Measurements from ENCODE around the gene TMED10.
A peak's percentile ranks its signal among the peaks of the same experiment; 100 is the strongest.

The TMED10 gene

DNA sequence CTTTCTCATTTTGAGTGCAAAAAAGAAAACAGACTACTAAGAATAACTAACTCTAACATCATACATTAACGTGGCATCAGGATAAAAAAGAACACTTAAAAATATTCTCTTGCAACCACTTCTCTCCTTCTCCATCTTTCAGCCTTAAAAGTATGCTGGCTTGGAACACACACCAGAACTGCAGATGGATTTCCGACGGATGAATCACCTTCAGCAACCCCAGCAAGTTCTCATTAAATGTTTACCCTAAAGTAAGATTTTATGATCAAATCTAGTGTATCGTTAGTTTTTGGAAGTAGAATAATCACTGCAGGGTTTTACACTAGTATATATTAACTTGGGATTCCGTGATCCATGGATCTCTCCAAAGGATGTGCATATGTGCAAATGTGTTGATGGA lies 50.8 kb downstream of the TMED10 start:
- no peak for DNase-seq

DNA sequence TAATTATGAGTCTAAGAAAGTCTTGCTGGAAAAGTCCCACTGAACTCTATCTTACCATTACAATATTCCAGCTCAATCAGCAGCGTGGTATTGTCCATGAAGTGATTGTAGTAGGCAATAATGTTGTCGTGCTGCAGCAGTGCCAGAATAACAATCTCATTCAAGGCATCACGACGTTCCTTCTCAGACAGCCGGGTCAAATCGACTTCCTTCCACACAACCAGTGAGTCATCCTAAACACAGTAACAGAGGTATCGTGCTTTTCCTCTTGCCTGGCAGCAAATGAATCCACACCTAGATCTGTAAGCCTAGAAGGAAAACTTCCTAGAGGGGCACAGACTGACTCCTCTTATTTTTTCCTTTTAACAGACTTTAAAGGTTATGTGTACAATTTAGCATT lies 52.4 kb downstream of the TMED10 start:
- peak; percentile 35 to 36 for DNase-seq

DNA sequence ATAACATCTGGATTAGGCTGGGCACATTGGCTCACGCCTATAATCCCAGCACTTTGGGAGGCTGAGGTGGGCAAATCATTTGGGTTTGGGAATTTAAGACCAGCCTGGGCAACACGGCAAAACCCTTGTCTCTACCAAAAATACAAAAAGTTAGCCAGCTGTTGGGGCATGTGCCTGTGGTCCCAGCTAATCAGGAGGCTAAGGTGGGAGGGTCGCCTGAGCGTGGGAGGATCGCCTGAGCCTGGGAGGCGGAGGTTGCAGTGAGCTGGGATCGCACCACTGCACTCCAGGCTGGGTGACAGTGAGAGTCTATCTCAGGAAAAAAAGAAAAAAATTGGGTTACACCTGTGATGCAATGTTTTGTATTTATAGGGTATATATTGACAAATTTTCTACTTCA lies 54.9 kb downstream of the TMED10 start:
- no peak for DNase-seq

DNA sequence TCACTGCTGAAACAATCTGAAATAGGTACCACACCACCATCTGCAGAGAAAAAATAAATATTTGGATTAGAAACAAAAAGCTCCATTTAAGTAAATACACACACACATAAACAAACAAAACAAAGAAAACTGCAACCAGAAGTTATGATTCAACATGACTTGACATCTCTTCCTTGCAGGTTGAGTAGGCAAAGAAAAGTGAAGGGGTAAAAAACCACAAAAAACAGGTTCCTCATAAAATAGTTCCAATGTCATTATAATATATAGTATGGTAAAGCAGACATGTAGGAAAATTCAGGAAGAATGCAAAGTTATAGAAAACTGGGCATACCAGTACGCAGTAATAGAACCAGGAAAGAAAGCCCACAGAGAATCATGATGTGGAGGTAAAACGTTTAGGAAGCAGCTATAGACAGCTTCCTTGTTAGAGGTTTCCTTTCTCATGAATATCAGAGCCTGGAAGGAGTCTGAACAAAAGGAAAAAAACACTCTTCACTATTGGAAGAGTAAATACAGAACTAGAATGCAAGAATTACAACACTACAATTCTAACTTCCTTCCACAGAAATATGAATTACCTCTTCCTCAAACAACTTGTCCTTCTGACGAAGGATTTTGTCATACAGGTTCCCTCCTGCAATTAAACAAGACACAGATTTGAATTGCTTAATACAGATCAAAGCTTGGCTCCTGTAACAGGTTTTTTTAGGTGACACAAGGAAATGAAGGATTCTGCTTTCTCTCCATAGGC lies 55.7 kb downstream of the TMED10 start:
- DNase-seq: no peak

DNA sequence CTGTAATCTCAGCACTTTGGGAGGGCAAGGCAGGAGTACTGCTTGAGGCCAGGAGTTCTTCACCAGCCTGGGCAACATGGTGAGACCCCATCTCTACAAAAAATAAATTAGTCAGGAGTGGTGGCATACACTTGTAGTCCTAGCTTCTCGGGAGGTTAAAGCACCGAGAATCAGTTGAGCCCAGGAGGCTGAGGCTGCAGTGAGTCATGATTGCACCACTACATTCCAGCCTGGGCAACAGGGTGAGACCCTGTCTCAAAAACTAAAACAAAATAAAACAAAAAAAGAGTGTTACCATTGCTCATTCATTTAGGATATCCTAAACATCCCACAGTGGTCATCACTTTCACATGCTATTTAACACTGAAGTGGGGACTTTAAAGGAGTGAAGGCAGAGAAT lies 57.4 kb downstream of the TMED10 start:
- no peak for DNase-seq

DNA sequence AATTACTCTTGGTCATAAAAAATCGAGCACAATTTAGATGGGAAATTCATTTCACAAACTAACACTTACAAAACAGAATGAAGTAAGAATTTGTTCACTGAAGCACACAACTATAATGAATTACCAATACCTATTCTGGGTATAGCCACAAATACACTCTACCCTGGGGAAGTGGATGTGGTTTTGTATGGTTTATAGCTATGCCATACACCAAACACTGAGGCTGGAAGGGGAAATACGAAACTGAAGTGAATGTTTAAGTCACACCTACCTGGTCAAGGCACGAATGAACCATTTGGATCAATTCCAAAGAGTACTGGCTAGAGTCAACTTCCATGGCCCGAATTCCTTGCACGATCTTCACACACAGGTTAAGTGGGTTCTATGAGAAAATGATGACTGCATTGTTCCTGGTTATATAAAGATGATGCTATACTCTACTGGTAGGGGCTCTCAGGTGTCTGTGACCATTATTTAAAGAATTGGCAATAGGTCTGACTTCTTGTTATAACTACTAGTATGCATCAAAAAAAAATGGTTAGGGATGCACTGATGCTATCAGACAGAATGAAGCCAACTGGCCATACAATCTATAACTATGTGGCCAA lies 62.4 kb downstream of the TMED10 start:
- no peak for DNase-seq

DNA sequence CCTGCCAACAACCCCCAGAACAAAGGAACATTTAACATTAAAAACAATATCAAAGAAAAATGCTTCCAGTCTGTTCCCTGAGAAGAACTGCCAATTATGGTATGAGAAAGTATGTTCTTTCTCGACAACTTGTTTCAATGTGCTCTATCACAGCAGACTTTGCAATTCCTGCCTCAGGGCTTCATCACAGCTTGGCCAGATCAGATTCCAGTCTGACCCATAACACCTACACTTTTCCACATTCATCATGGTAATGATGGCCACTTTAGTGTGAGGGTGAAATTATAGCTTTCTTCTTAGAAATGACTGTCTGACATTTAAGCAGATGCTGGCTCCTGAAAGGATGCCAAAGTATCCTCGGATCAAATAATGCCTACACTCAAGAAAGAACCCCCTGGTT lies 66.5 kb downstream of the TMED10 start:
- no peak for DNase-seq

DNA sequence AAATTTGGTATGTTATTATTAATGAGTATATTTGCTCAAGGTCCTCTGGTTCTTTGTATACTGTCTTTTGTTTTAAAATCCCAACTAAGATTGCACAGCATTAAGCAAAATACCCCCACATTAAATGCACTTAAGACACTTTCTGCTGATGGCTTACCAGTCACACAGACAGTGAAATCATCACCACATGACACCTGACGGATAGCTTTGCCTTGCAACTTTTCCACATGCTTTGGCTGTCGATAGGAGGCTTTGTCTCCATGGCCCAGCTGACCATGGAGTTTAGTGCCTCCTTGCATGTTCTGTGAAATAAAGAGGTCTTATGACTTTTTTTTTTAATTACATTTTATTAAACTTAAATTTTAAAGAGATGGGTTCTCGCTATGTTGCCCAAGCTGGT lies 69.2 kb downstream of the TMED10 start:
- no peak for DNase-seq

DNA sequence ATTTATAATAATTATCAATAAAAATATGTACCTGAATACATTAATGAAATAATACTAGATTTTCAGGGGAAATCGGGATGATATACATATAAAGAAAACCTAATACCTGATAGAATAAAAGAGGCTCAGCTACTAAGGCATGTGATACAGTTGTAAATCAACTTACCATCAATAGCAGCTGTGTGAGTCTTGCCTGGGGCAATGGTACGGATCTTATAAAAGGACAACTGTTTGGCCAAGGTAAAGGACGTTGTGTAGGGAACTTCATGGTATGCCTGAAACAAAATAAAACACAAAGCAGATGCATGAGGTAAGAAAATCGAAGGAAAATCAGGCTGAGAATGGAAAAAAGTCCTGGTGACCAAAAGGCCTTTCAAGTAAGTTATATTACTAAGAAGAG lies 74.9 kb downstream of the TMED10 start:
- DNase-seq: no peak

DNA sequence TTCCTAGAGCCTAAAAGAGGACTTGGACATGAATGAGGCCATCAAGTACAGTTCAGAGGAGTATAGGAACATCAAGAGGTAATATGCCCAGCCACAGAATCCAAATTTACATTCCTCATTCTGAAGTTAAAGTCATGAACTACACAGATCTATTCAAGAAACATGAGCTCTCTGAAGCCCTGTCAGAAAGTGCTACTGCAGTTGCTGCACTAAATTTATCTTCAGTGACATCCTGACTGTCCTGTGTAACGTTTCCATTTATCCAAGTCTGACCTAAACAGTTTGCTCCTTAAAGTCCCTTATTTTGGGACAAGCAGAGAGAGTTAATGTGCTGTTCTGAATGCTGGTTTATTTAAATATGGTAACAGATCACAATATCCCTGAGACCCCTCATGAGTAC lies 77.7 kb downstream of the TMED10 start:
- DNase-seq: no peak

DNA sequence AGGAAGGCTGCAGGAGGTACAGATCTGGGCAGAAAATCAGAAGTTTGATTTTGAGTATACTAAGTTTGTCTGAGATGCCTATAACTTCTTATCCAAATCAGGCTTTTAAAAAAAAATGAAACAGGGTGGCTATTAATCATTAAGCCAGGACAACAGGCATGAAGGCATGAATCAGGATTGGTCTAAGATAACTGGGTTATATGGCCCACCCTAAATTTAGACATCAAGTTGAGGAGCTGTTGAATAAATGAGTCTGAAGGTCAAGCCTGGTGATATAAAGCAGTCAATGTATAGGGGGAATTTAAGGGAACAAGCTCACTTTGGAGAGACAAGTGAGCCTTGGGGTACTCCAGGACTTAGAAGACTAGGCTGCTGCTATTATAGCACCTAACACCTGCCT lies 78.2 kb downstream of the TMED10 start:
- no peak for DNase-seq

DNA sequence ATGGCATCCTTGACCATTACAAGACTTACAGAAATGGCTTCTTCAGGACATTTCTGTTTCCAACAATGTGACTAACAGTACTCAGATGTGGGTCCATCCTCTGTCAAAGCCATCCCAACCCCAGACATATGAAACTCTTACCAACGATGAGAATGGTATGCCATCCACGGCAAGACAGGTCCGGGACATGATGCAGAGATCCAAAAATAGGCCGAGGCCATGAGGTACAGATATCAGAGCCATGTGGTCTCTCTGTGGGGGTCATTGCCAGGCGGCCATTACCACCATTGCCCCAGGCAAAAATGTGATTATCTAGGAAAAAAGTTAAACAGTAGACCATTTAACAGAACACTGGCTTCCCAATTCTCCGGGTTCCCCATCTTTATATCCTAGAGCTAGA lies 79.5 kb downstream of the TMED10 start:
- no peak for DNase-seq

DNA sequence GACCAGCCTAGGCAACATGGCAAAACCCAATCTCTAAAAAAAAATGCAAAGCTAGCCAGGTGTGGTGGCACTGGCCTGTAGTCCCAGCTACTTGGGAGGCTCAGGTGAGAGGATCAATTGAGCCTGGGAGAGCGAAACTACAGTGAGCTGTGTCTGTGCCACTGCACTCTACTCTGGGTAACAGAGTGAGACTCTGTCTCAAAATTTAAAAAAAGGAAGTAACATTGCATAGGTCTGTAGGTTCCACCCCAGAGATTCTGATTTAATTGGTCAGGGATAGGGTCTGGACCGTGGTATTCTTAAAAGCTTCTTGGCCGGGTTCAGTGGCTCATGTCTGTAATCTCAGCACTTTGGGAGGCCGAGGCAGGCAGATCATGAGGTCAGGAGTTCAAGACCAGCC lies 80.7 kb downstream of the TMED10 start:
- no peak for DNase-seq

DNA sequence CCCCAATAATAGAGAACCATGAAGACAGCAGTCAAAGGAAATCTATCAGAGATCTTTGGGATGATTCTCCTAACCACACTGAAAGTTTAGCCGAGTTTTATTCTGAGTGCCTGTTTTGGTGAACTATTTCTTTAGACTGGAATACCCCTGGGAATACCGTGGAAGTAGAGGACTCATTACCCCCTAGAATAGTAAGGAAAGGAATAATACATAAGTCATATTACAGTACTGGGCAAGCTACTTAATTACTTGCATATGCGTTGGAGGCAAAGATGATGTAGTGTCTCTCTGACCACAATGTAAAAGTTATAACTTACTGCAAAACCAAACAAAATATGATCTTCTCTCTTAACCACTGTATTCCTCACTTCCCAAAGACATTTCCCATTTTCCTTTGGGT lies 81.5 kb downstream of the TMED10 start:
- DNase-seq: no peak

DNA sequence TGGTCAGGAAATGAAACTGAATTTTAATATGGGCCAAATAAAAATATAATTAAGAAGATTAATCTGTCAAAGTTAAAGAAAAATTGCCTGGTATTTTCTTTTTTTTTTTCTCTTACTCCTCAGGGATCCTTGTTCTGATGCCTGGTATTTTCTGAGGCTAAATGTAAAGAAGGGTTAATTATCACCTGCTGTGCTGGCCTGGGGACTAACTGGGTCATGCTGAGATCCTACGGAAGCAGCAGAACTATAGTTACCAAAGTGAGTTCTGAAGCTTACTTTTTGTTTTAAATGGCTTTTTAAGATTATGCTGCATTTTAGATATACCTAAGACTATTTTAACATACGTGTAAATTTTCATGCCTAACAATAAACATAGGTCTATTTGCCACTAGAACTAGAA lies 83.7 kb downstream of the TMED10 start:
- DNase-seq: no peak

DNA sequence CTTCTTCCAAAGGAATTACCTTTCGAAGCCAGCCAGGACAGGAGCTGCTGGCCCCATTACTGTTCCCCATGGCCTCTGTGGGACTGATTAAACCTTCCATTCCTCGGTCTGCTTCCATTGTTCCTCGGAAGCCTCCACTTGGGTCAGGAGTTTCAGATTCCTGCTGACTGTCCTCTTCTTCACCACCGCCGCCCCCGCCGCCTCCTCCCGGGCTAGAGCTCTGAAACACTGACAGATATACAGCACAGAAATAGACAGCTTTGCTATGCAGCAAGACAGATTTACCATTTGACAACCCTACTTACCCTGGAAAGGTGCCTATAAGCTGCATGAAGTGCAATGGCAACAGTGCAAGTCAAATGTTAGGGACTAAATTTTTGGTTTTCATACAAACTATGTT lies 85.2 kb downstream of the TMED10 start:
- DNase-seq: no peak

DNA sequence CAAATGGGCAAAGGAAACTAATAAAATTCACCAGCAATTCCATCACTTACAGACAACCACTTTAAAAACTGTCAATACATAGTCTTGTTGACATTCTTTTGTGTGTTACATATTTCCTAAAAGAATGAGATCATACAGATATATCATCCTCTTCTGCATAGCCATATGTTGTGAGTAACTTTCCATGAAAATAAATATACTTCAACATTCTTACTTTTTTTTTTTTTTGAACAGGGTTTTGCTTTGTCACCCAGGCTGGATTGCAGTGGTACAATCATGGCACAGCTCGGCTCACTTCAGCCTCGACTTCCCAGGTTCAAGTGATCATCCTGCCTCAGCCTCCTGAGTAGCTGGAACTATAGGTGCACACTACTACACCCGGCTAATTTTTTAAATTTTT lies 86.1 kb downstream of the TMED10 start:
- DNase-seq: no peak

DNA sequence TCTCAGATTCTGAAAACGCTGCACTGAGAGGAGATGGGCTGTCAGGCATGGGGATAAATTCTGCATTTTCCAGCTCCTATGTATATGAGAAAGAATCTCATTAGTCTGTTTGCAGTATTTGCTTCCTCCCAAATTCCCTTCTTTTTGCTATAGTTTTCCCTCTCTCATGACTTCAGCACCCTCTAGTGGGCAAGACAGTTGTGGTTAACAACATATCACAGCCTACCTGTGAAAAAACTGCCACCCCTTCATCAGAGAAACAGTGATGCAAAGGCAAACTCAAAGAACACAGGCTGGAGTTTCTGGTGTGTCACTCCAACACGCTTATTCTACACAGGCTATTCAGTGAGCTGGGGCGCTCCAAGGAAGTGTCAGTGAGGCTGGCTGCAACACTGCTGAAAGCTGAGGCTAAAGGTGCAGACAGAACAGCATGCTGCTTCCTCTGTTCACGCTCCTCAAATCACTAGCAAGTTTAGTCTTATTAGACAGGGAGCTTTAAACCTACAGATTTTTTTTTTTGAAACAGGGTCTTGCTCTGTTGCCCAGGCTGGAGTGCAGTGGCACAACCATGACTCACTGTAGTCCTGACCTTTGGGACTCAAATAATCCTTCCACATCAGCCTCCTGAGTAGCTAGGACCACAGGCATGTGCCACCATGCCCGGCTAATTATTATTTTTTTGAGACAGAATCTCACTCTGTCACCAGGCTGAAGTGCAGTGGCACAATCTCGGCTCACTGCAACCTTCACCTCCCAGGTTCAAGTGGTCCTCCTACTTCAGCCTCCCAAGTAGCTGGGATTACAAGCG lies 87.6 kb downstream of the TMED10 start:
- DNase-seq: peak; percentile 33 to 60

DNA sequence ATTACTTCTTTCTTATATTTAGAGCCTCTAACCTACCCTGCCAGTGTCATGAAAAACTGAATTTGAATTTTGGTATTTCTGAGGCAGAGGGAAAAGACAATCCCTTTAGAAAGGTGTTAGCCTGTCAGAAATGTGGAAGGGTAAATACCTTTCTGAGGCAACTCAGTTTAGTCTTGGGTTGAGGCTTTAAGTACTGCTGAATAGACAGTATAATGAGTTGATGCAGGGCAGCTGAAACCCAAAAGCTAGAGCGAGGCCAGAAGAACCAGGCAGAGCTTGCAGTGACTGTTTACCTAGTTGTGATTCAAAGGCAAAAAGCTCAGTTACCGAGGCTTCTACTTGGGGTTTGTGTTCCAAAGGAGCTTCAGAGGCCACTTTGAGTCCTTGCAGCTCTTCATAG lies 88.3 kb downstream of the TMED10 start:
- DNase-seq: no peak

DNA sequence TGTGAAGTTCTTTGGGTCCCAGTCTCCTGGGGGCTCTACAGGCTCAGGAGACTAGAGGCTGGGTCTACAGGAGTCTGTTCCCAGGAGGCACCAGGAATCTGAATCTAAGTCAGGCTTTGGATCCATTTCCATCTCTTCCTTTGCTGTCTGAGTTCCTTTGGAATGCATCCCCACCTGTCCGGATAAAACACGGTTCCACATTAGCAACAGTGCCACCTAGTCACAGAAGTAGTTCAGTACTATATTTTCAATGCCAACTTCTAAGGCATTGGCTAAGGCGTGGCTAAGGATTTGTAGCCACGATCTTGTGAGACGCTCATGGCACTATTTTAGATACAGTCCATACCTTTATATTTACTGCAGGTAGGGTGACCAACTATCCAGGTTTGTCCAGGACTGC lies 91.9 kb downstream of the TMED10 start:
- DNase-seq: no peak

DNA sequence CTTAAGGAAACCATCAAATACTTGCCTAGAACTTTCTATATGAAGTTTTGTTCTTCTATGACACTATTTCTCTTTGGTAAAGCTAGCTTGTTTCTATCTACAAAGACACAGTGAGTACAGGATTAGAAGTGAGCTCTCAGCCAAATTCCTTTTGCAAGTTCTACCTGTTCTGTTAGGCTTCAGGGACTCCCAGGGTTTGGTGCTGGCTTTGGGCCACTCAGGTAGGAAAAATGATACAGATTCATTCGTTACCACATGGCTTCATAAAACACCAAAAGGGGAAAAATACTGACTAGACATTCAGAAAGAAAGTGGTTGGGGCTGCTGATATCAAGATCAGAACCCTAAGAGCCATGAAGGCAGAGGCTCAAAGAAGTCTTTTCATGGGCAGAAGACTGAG lies 93.1 kb downstream of the TMED10 start:
- DNase-seq: no peak

DNA sequence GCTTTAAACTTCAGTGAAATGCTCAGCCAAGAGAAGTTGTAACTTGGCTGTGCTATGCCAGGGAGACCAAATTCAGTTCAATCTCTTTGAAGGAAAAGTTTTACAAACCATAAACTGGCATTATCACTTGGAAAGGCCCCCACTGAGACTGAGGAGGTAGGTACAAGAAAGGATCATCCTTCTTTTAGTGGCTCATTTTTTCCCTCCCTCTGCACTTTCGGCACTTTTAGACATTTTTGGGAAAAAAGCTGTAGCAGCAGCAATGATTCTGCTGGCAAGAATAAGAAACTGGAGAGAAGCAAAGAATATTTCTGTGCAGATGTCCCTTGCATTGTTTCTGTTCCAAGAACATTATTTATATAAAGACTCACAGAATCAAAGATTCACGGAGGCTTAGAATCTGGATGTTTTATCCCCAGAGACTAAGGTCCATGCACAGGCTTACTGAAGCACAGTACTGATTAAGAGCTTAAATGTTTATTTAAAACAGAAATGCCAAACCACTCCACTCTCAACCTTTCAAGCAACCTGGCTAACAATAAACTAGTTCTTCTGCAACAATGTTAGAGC lies 94.7 kb downstream of the TMED10 start:
- no peak for DNase-seq
